SU-DHL-6 (cell line): ENCODE measurements around the gene QSOX2.

Source experiments
- H2AFZ ChIP-seq: fragments of 200-600 bp; sonication (generic); 2 replicates; pipeline ENCODE4 v1.6.1; 2014; ENCODE audit warnings: low read depth, mild to moderate bottlenecking, moderate library complexity, mixed read lengths, antibody characterized with exemption, low read length; ENCODE audit not compliant: severe bottlenecking
- H3F3A ChIP-seq: fragments of 200-600 bp; shearing (Covaris generic); 2 replicates; pipeline ENCODE4 v1.6.0; 2016; ENCODE audit warnings: antibody characterized with exemption, mild to moderate bottlenecking; ENCODE audit not compliant: insufficient read depth
- H3K27ac ChIP-seq: fragments of 200-600 bp; sonication (generic); 2 replicates; pipeline ENCODE4 v1.5.1; 2016; ENCODE audit warnings: low read depth, mild to moderate bottlenecking, low read length, moderate library complexity, mixed read lengths
- H3K27me3 ChIP-seq: fragments of 200-600 bp; sonication (generic), shearing (Covaris generic); 2 replicates; pipeline ENCODE4 v1.6.0; 2014; ENCODE audit warnings: mild to moderate bottlenecking, low read length
- H3K36me3 ChIP-seq: fragments of 200-600 bp; sonication (generic); 2 replicates; pipeline ENCODE4 v1.6.1; 2014; ENCODE audit warnings: mild to moderate bottlenecking, low read length, mixed read lengths
- H3K4me2 ChIP-seq: fragments of 300-600, 200-600 bp; shearing (Covaris generic), sonication (generic); 2 replicates; pipeline ENCODE4 v1.6.0; 2014; ENCODE audit warnings: low read length, low read depth, mild to moderate bottlenecking; ENCODE audit not compliant: poor library complexity, severe bottlenecking
- H3K4me3 ChIP-seq: fragments of 200-600 bp; sonication (generic); 2 replicates; pipeline ENCODE4 v1.5.1; 2014; ENCODE audit warnings: antibody characterized with exemption, low read length, mild to moderate bottlenecking, mixed read lengths; ENCODE audit not compliant: insufficient read depth, poor library complexity, severe bottlenecking
- H3K79me2 ChIP-seq: fragments of 200-600 bp; sonication (generic); 2 replicates; pipeline ENCODE4 v1.6.1; 2014; ENCODE audit warnings: mild to moderate bottlenecking, low read length, moderate library complexity; ENCODE audit not compliant: insufficient read depth
- H3K9ac ChIP-seq: fragments of 200-600 bp; sonication (generic); 2 replicates; pipeline ENCODE4 v1.7.0; 2014; ENCODE audit warnings: mild to moderate bottlenecking, low read length
- H3K9me2 ChIP-seq: fragments of 200-600 bp; sonication (generic); replicated peaks from 2 replicates; pipeline ENCODE4 v1.6.1; 2014; ENCODE audit warnings: low read length; ENCODE audit not compliant: insufficient read depth
- H3K9me3 ChIP-seq: fragments of 200-600 bp; sonication (generic); 2 replicates; pipeline ENCODE4 v1.6.1; 2014; ENCODE audit warnings: low read length, mixed read lengths; ENCODE audit not compliant: insufficient read depth
- H4K20me1 ChIP-seq: fragments of 200-600 bp; sonication (generic); 2 replicates; pipeline ENCODE4 v1.6.1; 2014; ENCODE audit warnings: low read depth, mild to moderate bottlenecking, antibody characterized with exemption, low read length, moderate library complexity, mixed read lengths
- CTCF ChIP-seq: fragments of 200-600 bp; sonication (generic); IDR thresholded peaks from one replicate; pipeline ENCODE4 v1.5.1; 2017; ENCODE audit warnings: antibody characterized with exemption, mild to moderate bottlenecking, low read length, moderate library complexity; ENCODE audit not compliant: insufficient read depth, poor library complexity, severe bottlenecking
- EZH2phosphoT487 ChIP-seq: fragments of 200-600 bp; sonication (generic), shearing (Covaris generic); conservative IDR thresholded peaks from 2 replicates; pipeline ENCODE4 v1.6.1; 2018; ENCODE audit warnings: mild to moderate bottlenecking, antibody characterized with exemption, low read length, moderate library complexity, mixed read lengths

QSOX2 gene

GRCh38 chr9:136244122-136244968 is 1.3 kb downstream of the QSOX2 start:
- no peak for TF ChIP-seq EZH2phosphoT487
- Histone ChIP-seq H3K4me3 (peak overlapping the region; percentile 82), H4K20me1 (no peaks in the 10 kb centered on the region), H3K27ac (peak overlapping the region; percentile 87), H3K36me3 (no peaks in the 10 kb centered on the region), H3K9me3 (no peaks in the 10 kb centered on the region), H3K27me3 (no peaks in the 10 kb centered on the region), H3K4me2 (peak overlapping the region; percentile 94), H3K79me2 (peaks cover 59% of the 10 kb centered on the region), H3K9me2 (no peaks in the 10 kb centered on the region), H2AFZ (no peak overlapping the region), H3F3A (peaks cover 30% of the 10 kb centered on the region), H3K9ac (peak overlapping the region; percentile 70)

GRCh38 chr9:136243631-136244030 is 2.0 kb downstream of the QSOX2 start:
- H3K4me2 ChIP-seq: peak overlapping the region; percentile 94
- peak overlapping the region; percentile 70 for H3K9ac ChIP-seq
- peaks cover 30% of the 10 kb centered on the region for H3F3A ChIP-seq
- peak overlapping the region; percentile 87 for H3K27ac ChIP-seq
- H3K9me3 ChIP-seq: no peaks in the 10 kb centered on the region
- H3K79me2 ChIP-seq: peaks cover 66% of the 10 kb centered on the region
- H3K27me3 ChIP-seq: no peaks in the 10 kb centered on the region
- H2AFZ ChIP-seq: no peak overlapping the region
- H3K9me2 ChIP-seq: no peaks in the 10 kb centered on the region
- H3K4me3 ChIP-seq: peak overlapping the region; percentile 82
- H3K36me3 ChIP-seq: no peaks in the 10 kb centered on the region
- no peaks in the 10 kb centered on the region for H4K20me1 ChIP-seq
- TF ChIP-seq EZH2phosphoT487 (no peak), CTCF (no peak)

GRCh38 chr9:136242918-136243525 is 2.6 kb downstream of the QSOX2 start:
- H3K4me3 ChIP-seq: peak overlapping the region; percentile 82
- H2AFZ ChIP-seq: no peak overlapping the region
- TF ChIP-seq CTCF (peak; percentile 23), EZH2phosphoT487 (no peak)
- no peaks in the 10 kb centered on the region for H4K20me1 ChIP-seq
- peaks cover 30% of the 10 kb centered on the region for H3F3A ChIP-seq
- H3K36me3 ChIP-seq: no peaks in the 10 kb centered on the region
- no peaks in the 10 kb centered on the region for H3K9me3 ChIP-seq
- H3K4me2 ChIP-seq: peak overlapping the region; percentile 94
- H3K27ac ChIP-seq: peak overlapping the region; percentile 87
- no peaks in the 10 kb centered on the region for H3K27me3 ChIP-seq
- H3K9ac ChIP-seq: peak overlapping the region; percentile 70
- H3K9me2 ChIP-seq: no peaks in the 10 kb centered on the region
- peaks cover 72% of the 10 kb centered on the region for H3K79me2 ChIP-seq

GRCh38 chr9:136242248-136242647 is 3.4 kb downstream of the QSOX2 start:
- Histone ChIP-seq H3K27me3 (no peaks in the 10 kb centered on the region), H3K27ac (peak overlapping the region; percentile 87), H3K9me2 (no peaks in the 10 kb centered on the region), H4K20me1 (no peaks in the 10 kb centered on the region), H3K4me2 (peak overlapping the region; percentile 94), H3K4me3 (no peak overlapping the region), H3K36me3 (no peaks in the 10 kb centered on the region), H3K9me3 (no peaks in the 10 kb centered on the region), H3K79me2 (peaks cover 79% of the 10 kb centered on the region), H3F3A (peaks cover 30% of the 10 kb centered on the region), H3K9ac (peak overlapping the region; percentile 70), H2AFZ (no peak overlapping the region)
- TF ChIP-seq CTCF (no peak), EZH2phosphoT487 (no peak)
